Memory B cell (primary cell): ENCODE data around the gene PUS7L.

Experiments used
- ATAC-seq: fragments of 150-1000 bp; cut with Tn5 transposase; 2 replicates; pipeline ENCODE4 v1.10.0; 2021; ENCODE audit warnings: low read depth, mild to moderate bottlenecking, moderate library complexity
- DNase-seq, 2 donors: peaks; one replicate each; pipeline ENCODE4 v3.0.0; 2022; ENCODE audit warnings: low spot score in 2 of 2
- H3K27ac Mint-ChIP-seq: one replicate; pipeline ENCODE4 v1.8.0; 2022; ENCODE audit warnings: mild to moderate bottlenecking, moderate library complexity, mixed read lengths
- H3K27me3 Mint-ChIP-seq: one replicate; pipeline ENCODE4 v1.8.0; 2022; ENCODE audit warnings: mixed read lengths
- H3K36me3 Mint-ChIP-seq: one replicate; pipeline ENCODE4 v1.8.0; 2022; ENCODE audit warnings: mild to moderate bottlenecking, mixed read lengths
- H3K4me1 Mint-ChIP-seq: one replicate; pipeline ENCODE4 v1.8.0; 2022; ENCODE audit warnings: mixed read lengths
- H3K4me3 Mint-ChIP-seq: one replicate; pipeline ENCODE4 v1.8.0; 2022; ENCODE audit warnings: mild to moderate bottlenecking, moderate library complexity, mixed read lengths
- H3K9me3 Mint-ChIP-seq: one replicate; pipeline ENCODE4 v1.8.0; 2022; ENCODE audit warnings: mixed read lengths

The PUS7L gene, protein sequence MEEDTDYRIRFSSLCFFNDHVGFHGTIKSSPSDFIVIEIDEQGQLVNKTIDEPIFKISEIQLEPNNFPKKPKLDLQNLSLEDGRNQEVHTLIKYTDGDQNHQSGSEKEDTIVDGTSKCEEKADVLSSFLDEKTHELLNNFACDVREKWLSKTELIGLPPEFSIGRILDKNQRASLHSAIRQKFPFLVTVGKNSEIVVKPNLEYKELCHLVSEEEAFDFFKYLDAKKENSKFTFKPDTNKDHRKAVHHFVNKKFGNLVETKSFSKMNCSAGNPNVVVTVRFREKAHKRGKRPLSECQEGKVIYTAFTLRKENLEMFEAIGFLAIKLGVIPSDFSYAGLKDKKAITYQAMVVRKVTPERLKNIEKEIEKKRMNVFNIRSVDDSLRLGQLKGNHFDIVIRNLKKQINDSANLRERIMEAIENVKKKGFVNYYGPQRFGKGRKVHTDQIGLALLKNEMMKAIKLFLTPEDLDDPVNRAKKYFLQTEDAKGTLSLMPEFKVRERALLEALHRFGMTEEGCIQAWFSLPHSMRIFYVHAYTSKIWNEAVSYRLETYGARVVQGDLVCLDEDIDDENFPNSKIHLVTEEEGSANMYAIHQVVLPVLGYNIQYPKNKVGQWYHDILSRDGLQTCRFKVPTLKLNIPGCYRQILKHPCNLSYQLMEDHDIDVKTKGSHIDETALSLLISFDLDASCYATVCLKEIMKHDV

GRCh38 chr12:43758728-43759563, at the start of gene PUS7L, which contains the start of gene IRAK4:
Gene PUS7L (minus strand): TSS chr12:43758790. CDS start chr12:43755245, 3,545 bp downstream.
Gene IRAK4 (plus strand): TSS chr12:43758951. CDS start chr12:43768112, 9,161 bp downstream.
- peaks cover 17% of the 10 kb centered on the region for H3K36me3 Mint-ChIP-seq
- peaks cover 3% of the 10 kb centered on the region for H3K9me3 Mint-ChIP-seq
- H3K27ac Mint-ChIP-seq: peak within 1 kb of the TSS; percentile 97
- peaks cover 50% of the 10 kb centered on the region for H3K4me1 Mint-ChIP-seq
- DNase-seq (peak; percentile 86 to 89), ATAC-seq (peak; percentile 94)
- peak within 1 kb of the TSS; percentile 94 for H3K4me3 Mint-ChIP-seq
- no peaks in the 10 kb centered on the region for H3K27me3 Mint-ChIP-seq

DNA sequence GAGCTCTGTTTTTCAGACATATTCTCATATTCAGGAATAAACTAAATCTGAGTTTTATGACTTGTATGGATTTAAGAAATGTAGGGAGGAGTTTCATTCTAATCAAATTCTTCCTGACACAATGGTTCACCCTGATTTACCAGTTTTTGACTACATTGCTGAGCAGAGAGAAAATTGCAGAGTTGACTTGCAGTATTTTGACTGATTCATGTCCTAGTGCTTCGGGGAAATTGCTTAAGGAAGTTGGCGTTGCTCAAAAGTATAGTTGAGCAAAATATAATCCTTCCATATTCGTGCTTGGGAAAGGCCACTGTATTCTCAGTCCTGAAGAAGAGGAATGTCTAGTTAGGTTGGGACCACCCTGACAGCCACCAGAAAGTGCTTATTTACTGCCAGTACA, 48.8 kb upstream of the PUS7L start:
- Mint-ChIP-seq H3K4me1 (peaks cover 10% of the 10 kb centered on the region), H3K9me3 (no peaks in the 10 kb centered on the region), H3K4me3 (peak overlapping the region; percentile 100), H3K36me3 (peaks cover 4% of the 10 kb centered on the region), H3K27ac (peak overlapping the region; percentile 99), H3K27me3 (no peaks in the 10 kb centered on the region)
- DNase-seq (no peak), ATAC-seq (no peak)

DNA sequence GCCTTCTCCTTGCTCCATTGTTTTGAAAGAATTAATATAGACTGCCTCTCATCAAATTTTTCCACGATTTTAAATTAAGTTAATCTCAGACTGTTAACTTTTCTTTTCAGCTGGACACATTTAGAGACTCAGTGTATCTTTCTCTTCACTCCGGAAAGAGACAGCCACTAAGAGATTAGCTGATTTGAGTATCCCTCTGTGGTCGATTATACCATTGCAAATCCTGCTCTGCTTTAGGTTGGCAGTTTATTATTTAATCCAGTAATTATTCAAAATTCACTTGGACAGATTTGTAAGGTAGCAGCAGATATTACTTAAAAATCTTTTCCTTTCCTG, 48.1 kb upstream of the PUS7L start:
- no peak for ATAC-seq
- no peak for DNase-seq
- no peaks in the 10 kb centered on the region for H3K9me3 Mint-ChIP-seq
- peak overlapping the region; percentile 99 for H3K27ac Mint-ChIP-seq
- peak overlapping the region; percentile 100 for H3K4me3 Mint-ChIP-seq
- no peaks in the 10 kb centered on the region for H3K27me3 Mint-ChIP-seq
- H3K4me1 Mint-ChIP-seq: peaks cover 10% of the 10 kb centered on the region
- peaks cover 4% of the 10 kb centered on the region for H3K36me3 Mint-ChIP-seq

- no peaks in the 10 kb centered on the region for H3K27me3 Mint-ChIP-seq
- peak; percentile 86 to 96 for DNase-seq
- no peaks in the 10 kb centered on the region for H3K9me3 Mint-ChIP-seq
- H3K4me3 Mint-ChIP-seq: peak within 1 kb of the TSS; percentile 100
- H3K36me3 Mint-ChIP-seq: peaks cover 5% of the 10 kb centered on the region
- peaks cover 10% of the 10 kb centered on the region for H3K4me1 Mint-ChIP-seq
- ATAC-seq: peak; percentile 94
- H3K27ac Mint-ChIP-seq: peak within 1 kb of the TSS; percentile 99
Observed at GRCh38 chr12:43805860-43806736, 47.5 kb upstream of the PUS7L start, which contains the start of gene TWF1. Gene TWF1 (minus strand): TSS chr12:43806317. CDS start chr12:43806245, 72 bp downstream.

GRCh38 chr12:43805149-43805859, 46.7 kb upstream of the PUS7L start:
- Mint-ChIP-seq H3K27me3 (no peaks in the 10 kb centered on the region), H3K4me3 (peak overlapping the region; percentile 100), H3K9me3 (no peaks in the 10 kb centered on the region), H3K27ac (peak overlapping the region; percentile 99), H3K4me1 (peaks cover 10% of the 10 kb centered on the region), H3K36me3 (peaks cover 7% of the 10 kb centered on the region)
- ATAC-seq (no peak), DNase-seq (no peak)

- Mint-ChIP-seq H3K4me3 (no peak overlapping the region), H3K27me3 (no peaks in the 10 kb centered on the region), H3K36me3 (peaks cover 13% of the 10 kb centered on the region), H3K9me3 (no peaks in the 10 kb centered on the region), H3K4me1 (no peaks in the 10 kb centered on the region), H3K27ac (no peak overlapping the region)
- no peak for DNase-seq
- no peak for ATAC-seq
Observed at GRCh38 chr12:43797561-43798217, 39.1 kb upstream of the PUS7L start.

GRCh38 chr12:43795716-43796280, 37.2 kb upstream of the PUS7L start:
- H3K4me1 Mint-ChIP-seq: no peaks in the 10 kb centered on the region

GRCh38 chr12:43789941-43790340, 31.4 kb upstream of the PUS7L start:
- Mint-ChIP-seq H3K27me3 (no peaks in the 10 kb centered on the region), H3K4me1 (peaks cover 2% of the 10 kb centered on the region), H3K4me3 (no peak overlapping the region), H3K27ac (no peak overlapping the region), H3K36me3 (peaks cover 18% of the 10 kb centered on the region), H3K9me3 (no peaks in the 10 kb centered on the region)
- no peak for ATAC-seq
- no peak for DNase-seq

More at GRCh38 chr12:43795716-43796280, 37.2 kb upstream of the PUS7L start:
- no peak overlapping the region for H3K4me3 Mint-ChIP-seq
- H3K27ac Mint-ChIP-seq: no peak overlapping the region
- no peak for DNase-seq
- no peaks in the 10 kb centered on the region for H3K9me3 Mint-ChIP-seq
- no peak for ATAC-seq
- no peaks in the 10 kb centered on the region for H3K27me3 Mint-ChIP-seq
- peaks cover 15% of the 10 kb centered on the region for H3K36me3 Mint-ChIP-seq

GRCh38 chr12:43786899-43787693, 28.5 kb upstream of the PUS7L start:
- H3K27ac Mint-ChIP-seq: no peak overlapping the region

GRCh38 chr12:43776498-43776897, 17.9 kb upstream of the PUS7L start:
- Mint-ChIP-seq H3K36me3 (peaks cover 17% of the 10 kb centered on the region), H3K27me3 (no peaks in the 10 kb centered on the region)

More at GRCh38 chr12:43786899-43787693, 28.5 kb upstream of the PUS7L start:
- no peak overlapping the region for H3K4me3 Mint-ChIP-seq
- H3K4me1 Mint-ChIP-seq: peaks cover 2% of the 10 kb centered on the region
- no peak for ATAC-seq
- peaks cover 24% of the 10 kb centered on the region for H3K36me3 Mint-ChIP-seq
- H3K27me3 Mint-ChIP-seq: no peaks in the 10 kb centered on the region
- H3K9me3 Mint-ChIP-seq: no peaks in the 10 kb centered on the region
- no peak for DNase-seq

DNA sequence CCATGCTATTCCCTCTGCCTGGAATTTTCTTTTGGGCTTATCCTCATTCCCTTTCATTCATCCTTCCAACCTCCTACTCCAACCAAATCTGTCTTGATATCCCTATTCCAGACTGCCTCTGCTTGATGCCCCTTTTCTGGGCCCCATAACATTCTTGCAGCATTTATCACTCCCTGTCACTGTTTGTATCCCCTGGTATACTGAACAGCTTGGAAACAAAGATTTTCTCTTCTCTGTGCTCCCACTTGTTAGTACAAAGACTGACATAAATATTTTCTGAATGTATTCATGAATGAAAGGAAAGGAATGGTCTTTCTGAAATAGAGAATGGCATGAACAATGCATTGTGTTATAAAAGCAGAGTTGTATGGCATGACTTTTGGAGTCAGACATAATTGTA, 7.7 kb upstream of the PUS7L start:
- Mint-ChIP-seq H3K9me3 (peaks cover 2% of the 10 kb centered on the region), H3K27ac (no peak overlapping the region), H3K36me3 (peaks cover 23% of the 10 kb centered on the region), H3K27me3 (no peaks in the 10 kb centered on the region), H3K4me1 (peaks cover 15% of the 10 kb centered on the region), H3K4me3 (no peak overlapping the region)
- DNase-seq: no peak
- ATAC-seq: no peak

More at GRCh38 chr12:43776498-43776897, 17.9 kb upstream of the PUS7L start:
- DNase-seq (no peak), ATAC-seq (peak; percentile 41)
- Mint-ChIP-seq H3K27ac (no peak overlapping the region), H3K9me3 (no peaks in the 10 kb centered on the region), H3K4me1 (no peaks in the 10 kb centered on the region), H3K4me3 (no peak overlapping the region)
